ENCODE data around the gene PALLD.
"Not testable (repeated sequence)": the region's sequence is repeated elsewhere in the genome, so short reads cannot be mapped to it uniquely, and the experiment has no call there.

The PALLD gene

DNA sequence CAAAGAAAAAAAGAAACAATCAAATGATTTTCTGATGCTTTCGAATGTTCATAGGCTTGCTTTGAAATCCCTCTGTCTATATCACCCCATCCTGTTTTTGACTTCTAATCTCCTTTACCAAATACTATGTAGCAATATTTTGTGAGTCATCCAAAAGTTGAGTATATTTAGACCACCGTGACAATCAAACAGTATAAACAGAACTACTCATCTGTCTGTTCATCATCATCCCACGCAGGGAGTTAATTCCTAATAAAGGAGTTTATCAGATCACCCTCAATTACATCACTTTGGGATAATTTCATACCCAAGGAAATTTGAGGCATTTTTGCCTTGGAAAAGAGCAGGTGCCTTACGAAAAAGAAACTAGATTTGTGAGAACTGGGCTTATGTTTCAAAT lies 300.3 kb downstream of the PALLD start:
- in situ Hi-C loops (cut with MboI; ENCODE audit: low sequenced_read_pairs, unreplicated experiment): no loop called here
- TF ChIP-seq, protein P1, sequence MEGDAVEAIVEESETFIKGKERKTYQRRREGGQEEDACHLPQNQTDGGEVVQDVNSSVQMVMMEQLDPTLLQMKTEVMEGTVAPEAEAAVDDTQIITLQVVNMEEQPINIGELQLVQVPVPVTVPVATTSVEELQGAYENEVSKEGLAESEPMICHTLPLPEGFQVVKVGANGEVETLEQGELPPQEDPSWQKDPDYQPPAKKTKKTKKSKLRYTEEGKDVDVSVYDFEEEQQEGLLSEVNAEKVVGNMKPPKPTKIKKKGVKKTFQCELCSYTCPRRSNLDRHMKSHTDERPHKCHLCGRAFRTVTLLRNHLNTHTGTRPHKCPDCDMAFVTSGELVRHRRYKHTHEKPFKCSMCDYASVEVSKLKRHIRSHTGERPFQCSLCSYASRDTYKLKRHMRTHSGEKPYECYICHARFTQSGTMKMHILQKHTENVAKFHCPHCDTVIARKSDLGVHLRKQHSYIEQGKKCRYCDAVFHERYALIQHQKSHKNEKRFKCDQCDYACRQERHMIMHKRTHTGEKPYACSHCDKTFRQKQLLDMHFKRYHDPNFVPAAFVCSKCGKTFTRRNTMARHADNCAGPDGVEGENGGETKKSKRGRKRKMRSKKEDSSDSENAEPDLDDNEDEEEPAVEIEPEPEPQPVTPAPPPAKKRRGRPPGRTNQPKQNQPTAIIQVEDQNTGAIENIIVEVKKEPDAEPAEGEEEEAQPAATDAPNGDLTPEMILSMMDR (IDR thresholded peaks at IDR 0.05; ENCODE audit: borderline replicate concordance, control extremely low read depth, extremely low read depth, insufficient read depth, missing control alignments): no peak
- DNase-seq (ENCODE audit: low spot score): no peak

DNA sequence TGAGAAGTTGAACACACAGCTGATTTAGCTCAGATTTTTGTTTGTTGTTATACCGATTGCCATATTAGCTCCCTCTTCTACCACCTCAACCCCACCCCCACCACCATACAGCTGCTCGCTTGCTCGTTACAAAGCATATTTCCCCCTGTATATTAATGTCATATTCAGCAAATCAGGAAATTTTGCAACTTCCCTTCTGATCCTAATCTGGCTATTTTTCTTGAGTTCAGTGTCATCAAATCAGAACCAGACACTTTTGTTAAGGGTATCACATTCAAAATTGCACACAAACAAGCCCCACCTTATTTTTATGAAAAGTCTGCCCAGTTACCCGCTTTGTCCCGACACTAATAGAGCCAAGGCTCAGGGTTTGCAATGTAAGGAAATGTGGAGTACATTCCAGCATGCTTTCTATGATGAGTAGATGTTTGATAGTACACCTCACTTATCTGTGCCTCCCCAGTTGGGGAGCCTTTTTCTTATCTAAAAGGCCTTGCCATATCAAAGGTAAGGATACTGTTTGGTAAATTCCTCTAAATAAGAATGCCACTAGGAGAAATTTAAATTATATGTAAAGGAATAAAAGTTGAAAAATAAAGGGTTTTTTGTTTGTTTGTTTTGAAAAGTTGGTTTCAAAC lies 301.0 kb downstream of the PALLD start:
- in situ Hi-C loops (cut with MboI; ENCODE audit: low sequenced_read_pairs, unreplicated experiment): no loop called here
- TF ChIP-seq, protein P1 (IDR thresholded peaks at IDR 0.05; ENCODE audit: borderline replicate concordance, control extremely low read depth, extremely low read depth, insufficient read depth, missing control alignments): no peak

DNA sequence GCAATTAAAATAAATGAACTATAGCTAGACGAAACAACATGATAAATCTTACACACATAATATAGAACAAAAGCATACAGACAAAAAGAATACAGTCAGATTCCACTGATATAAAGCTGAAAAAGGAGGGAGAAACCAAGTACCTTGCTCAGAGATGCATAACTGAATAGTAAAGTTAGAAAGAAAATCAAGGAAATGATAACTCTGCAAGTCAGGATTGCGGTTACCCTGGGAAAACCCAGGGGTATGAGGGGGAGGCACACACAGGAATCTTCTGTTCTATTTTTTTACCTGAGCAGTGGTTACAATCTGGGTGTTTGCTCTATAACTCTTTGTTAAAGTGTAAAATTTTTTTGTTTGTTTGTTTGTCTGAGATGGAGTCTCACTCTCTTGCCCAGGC lies 304.1 kb downstream of the PALLD start:
- TF ChIP-seq, protein P1 (IDR thresholded peaks at IDR 0.05; ENCODE audit: borderline replicate concordance, control extremely low read depth, extremely low read depth, insufficient read depth, missing control alignments): no peak
- no peak for DNase-seq (ENCODE audit: low spot score)
- in situ Hi-C loops (cut with MboI; ENCODE audit: low sequenced_read_pairs, unreplicated experiment): no loop called here

More for the DNA sequence above, 301.0 kb downstream of the PALLD start:
- no peak for DNase-seq (ENCODE audit: low spot score)

DNA sequence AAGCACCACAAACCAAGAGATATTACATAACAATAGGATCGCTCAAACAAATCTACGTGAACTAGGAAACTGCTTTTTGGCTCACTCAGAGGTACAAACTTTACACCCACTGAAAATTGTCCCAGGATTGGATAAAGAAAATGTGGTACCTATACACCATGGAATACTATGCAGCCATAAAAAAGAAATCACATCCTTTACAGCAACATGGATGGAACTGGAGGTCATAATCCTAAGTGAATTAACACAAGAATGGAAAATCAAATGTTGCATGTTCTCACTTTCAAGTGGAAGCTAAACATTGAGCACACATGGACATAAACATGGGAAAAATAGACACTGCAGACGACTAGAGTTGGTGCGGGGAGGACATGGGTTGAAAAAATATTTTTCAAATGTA lies 305.4 kb downstream of the PALLD start:
- TF ChIP-seq, protein P1 (IDR thresholded peaks at IDR 0.05; ENCODE audit: borderline replicate concordance, control extremely low read depth, extremely low read depth, insufficient read depth, missing control alignments): no peak
- DNase-seq (ENCODE audit: low spot score): no peak
- in situ Hi-C loops (cut with MboI; ENCODE audit: low sequenced_read_pairs, unreplicated experiment): no loop called here

DNA sequence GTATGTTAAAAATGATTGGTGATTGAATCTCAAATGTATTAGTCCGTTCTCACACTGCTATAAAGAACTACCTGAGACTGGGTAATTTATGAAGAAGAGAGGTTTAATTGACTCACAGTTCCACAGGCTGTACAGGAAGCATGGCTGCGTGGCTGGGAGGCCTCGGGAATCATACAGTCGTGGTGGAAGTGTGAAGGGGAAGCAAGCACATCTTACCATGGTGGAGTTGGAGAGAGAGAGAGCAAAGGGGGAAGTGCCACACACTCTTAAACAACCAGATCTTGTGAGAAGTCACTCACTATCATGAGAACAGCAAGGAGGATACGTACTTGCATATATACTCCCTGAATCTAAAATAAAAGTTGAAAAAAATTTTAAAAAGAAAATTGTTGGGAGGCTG lies 306.2 kb downstream of the PALLD start:
- DNase-seq (ENCODE audit: low spot score); in situ Hi-C loops (cut with MboI; ENCODE audit: low sequenced_read_pairs, unreplicated experiment): not testable (repeated sequence)

DNA sequence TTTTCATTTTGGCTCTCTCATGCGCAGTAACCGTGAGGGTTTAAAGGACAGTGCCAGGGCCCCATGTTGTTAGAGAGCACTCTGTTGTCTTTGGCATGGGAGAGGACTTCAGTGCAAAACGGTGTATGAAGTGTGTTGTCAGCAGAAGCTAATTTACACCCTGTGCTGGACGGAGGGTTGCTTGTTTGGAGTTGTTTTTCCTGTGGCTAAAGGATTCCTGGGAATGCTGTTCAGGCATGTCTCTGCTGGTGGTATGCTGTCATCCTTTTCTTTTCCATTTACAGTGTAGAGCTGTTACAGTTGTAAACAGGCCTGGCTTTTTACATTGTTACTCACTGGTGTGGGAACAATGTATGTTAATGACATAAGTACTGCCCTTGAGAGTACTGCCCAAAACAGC lies 306.9 kb downstream of the PALLD start:
- TF ChIP-seq, protein P1 (IDR thresholded peaks at IDR 0.05; ENCODE audit: borderline replicate concordance, control extremely low read depth, extremely low read depth, insufficient read depth, missing control alignments): no peak
- no peak for DNase-seq (ENCODE audit: low spot score)
- in situ Hi-C loops (cut with MboI; ENCODE audit: low sequenced_read_pairs, unreplicated experiment): no loop called here

DNA sequence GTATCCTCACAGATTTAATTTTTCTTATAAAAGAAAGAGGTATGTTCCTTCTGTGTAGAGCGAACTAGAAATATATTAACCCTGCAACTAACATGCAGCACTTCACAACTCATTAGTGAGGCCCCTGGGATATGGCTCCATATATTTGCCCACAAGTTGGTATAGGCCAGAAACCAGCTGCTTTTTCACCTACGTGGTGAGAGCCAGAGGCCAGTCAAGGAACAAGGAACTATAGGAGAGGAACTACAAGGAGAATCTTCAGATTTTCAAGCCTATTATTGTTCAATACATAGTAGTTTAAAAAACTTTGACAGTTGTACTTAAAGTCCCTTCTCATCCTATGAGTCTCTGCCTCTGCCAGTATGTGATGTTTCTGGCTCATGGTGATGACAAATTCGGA lies 307.3 kb downstream of the PALLD start:
- TF ChIP-seq, protein P1 (IDR thresholded peaks at IDR 0.05; ENCODE audit: borderline replicate concordance, control extremely low read depth, extremely low read depth, insufficient read depth, missing control alignments): no peak
- no peak for DNase-seq (ENCODE audit: low spot score)
- in situ Hi-C loops (cut with MboI; ENCODE audit: low sequenced_read_pairs, unreplicated experiment): no loop called here

Data from GM13976 (cell line).